Measurements from ENCODE around the gene GPR137B.

GPR137B gene

DNA sequence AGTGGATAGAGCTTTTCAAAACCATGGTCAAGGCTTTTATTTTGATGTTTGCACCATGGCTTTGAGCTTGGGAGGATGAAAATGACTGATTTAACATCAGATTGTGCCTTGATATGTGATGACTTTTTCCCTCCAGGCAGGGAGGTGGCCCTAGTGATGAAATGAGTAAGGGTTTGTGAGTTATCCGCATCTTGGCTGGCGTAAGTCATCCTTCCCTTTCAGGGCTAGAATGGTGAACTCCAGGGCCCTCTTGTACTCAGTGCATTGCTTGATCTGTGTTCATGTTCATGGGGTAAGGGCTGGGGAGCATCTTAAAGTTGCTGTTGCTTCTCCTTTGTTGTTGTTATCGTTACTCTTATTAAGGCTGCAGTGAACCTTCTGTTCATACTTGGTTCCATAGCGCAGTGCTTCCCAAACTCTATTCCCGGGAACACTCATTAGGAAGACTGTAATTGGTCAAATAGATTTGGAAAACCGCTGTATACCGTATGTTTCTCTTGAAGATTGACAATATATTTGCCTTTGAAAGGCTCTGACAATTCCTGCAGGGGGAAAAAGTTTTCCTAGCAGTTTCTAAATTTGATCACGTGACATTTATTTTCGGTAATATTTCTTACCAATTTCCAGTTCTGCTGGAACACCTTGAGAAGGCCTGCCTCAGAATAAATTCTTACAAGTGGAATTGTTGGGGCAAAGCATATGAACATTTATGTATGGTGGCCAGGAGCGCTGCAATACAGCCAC lies 23.1 kb downstream of the GPR137B start:
- no peak overlapping the region for H3K4me3 ChIP-seq (ENCODE audit: low read depth, low read length)
- H3K9me3 ChIP-seq (ENCODE audit: control insufficient read depth, insufficient read depth, low read depth, low read length) = peaks cover 29% of the 10 kb centered on the region
- no peak overlapping the region for H3K27ac ChIP-seq (ENCODE audit: low read depth, low read length)
- H3K27me3 ChIP-seq (ENCODE audit: control insufficient read depth, insufficient read depth, low read length) = no peaks in the 10 kb centered on the region
- no peaks in the 10 kb centered on the region for H3K36me3 ChIP-seq (ENCODE audit: control insufficient read depth, insufficient read depth, low read length)
- no peak overlapping the region for H3K9ac ChIP-seq (ENCODE audit: low read length)
- no peaks in the 10 kb centered on the region for H3K4me1 ChIP-seq (ENCODE audit: control insufficient read depth, insufficient read depth, low read length)

DNA sequence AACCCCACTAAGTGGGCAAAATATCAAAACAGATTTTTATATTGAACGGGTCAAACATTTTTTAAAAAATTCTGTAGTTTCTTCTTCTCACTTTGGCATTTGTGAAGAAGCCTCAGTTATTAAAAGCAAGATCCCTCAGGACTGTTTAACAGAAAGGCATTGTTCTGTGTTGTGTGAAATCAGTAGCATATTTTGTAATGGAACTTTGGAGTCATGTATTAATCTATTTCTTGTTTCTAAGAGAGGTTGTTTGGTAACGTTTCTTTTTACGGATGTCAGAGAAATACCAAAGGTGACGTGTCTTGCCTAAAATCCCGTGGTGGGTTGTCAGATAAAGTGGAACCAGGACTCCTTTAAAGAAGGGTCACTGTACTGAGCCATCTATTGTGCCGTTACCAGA lies 23.7 kb downstream of the GPR137B start:
- Histone ChIP-seq H3K36me3 (ENCODE audit: control insufficient read depth, insufficient read depth, low read length) (no peaks in the 10 kb centered on the region), H3K9ac (ENCODE audit: low read length) (no peak overlapping the region), H3K4me1 (ENCODE audit: control insufficient read depth, insufficient read depth, low read length) (no peaks in the 10 kb centered on the region), H3K27me3 (ENCODE audit: control insufficient read depth, insufficient read depth, low read length) (no peaks in the 10 kb centered on the region), H3K4me3 (ENCODE audit: low read depth, low read length) (no peak overlapping the region), H3K27ac (ENCODE audit: low read depth, low read length) (no peak overlapping the region), H3K9me3 (ENCODE audit: control insufficient read depth, insufficient read depth, low read depth, low read length) (peaks cover 25% of the 10 kb centered on the region)

- Histone ChIP-seq H3K27me3 (ENCODE audit: control insufficient read depth, insufficient read depth, low read length) (no peaks in the 10 kb centered on the region), H3K4me1 (ENCODE audit: control insufficient read depth, insufficient read depth, low read length) (no peaks in the 10 kb centered on the region), H3K4me3 (ENCODE audit: low read depth, low read length) (no peak overlapping the region), H3K9ac (ENCODE audit: low read length) (no peak overlapping the region), H3K36me3 (ENCODE audit: control insufficient read depth, insufficient read depth, low read length) (no peaks in the 10 kb centered on the region), H3K27ac (ENCODE audit: low read depth, low read length) (no peak overlapping the region), H3K9me3 (ENCODE audit: control insufficient read depth, insufficient read depth, low read depth, low read length) (peaks cover 13% of the 10 kb centered on the region)
Measured at GRCh38 chr1:236167154-236167553, 24.8 kb downstream of the GPR137B start.

GRCh38 chr1:236167578-236167977 lies 25.2 kb downstream of the GPR137B start:
- H3K9me3 ChIP-seq (ENCODE audit: control insufficient read depth, insufficient read depth, low read depth, low read length) = peaks cover 9% of the 10 kb centered on the region
- H3K27me3 ChIP-seq (ENCODE audit: control insufficient read depth, insufficient read depth, low read length) = no peaks in the 10 kb centered on the region
- no peak overlapping the region for H3K27ac ChIP-seq (ENCODE audit: low read depth, low read length)
- H3K4me1 ChIP-seq (ENCODE audit: control insufficient read depth, insufficient read depth, low read length) = no peaks in the 10 kb centered on the region
- no peak overlapping the region for H3K4me3 ChIP-seq (ENCODE audit: low read depth, low read length)
- no peak overlapping the region for H3K9ac ChIP-seq (ENCODE audit: low read length)
- no peaks in the 10 kb centered on the region for H3K36me3 ChIP-seq (ENCODE audit: control insufficient read depth, insufficient read depth, low read length)

- no peaks in the 10 kb centered on the region for H3K36me3 ChIP-seq (ENCODE audit: control insufficient read depth, insufficient read depth, low read length)
- H3K27ac ChIP-seq (ENCODE audit: low read depth, low read length) = no peak overlapping the region
- H3K9ac ChIP-seq (ENCODE audit: low read length) = no peak overlapping the region
- no peak overlapping the region for H3K4me3 ChIP-seq (ENCODE audit: low read depth, low read length)
- H3K27me3 ChIP-seq (ENCODE audit: control insufficient read depth, insufficient read depth, low read length) = no peaks in the 10 kb centered on the region
- H3K4me1 ChIP-seq (ENCODE audit: control insufficient read depth, insufficient read depth, low read length) = no peaks in the 10 kb centered on the region; the same call in 1 of the 2 replicates
- peaks cover 6% of the 10 kb centered on the region for H3K9me3 ChIP-seq (ENCODE audit: control insufficient read depth, insufficient read depth, low read depth, low read length)
Measured at GRCh38 chr1:236168716-236169429, 26.5 kb downstream of the GPR137B start.

DNA sequence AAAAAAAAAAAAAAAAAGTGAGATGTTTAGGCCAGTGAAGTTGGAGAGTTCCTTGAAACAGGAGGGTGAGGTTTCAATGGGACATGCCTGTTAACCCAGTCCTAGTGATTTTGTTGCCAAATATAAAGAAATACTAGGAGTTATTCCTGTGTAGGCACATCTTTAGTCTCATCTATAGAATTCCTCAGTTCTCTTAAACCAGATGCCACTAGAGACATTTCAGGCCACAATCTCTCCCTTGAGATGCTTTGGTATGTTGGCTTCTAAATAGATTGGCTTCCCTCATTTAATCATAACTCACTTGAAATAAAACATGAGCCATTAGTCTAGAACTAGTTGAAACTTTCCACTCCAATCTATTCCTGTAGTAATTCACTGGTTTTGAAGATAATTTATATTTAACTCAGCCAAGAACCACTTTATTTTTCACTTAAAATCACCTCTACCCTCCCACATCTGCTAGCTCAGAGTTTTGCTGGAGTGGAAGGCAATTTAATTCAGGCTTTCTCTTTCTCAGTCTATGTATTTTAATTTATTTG lies 29.8 kb downstream of the GPR137B start:
- peaks cover 4% of the 10 kb centered on the region for H3K9me3 ChIP-seq (ENCODE audit: control insufficient read depth, insufficient read depth, low read depth, low read length)
- H3K9ac ChIP-seq (ENCODE audit: low read length) = no peak overlapping the region
- H3K27me3 ChIP-seq (ENCODE audit: control insufficient read depth, insufficient read depth, low read length) = no peaks in the 10 kb centered on the region
- H3K27ac ChIP-seq (ENCODE audit: low read depth, low read length) = no peak overlapping the region
- H3K36me3 ChIP-seq (ENCODE audit: control insufficient read depth, insufficient read depth, low read length) = no peaks in the 10 kb centered on the region
- H3K4me1 ChIP-seq (ENCODE audit: control insufficient read depth, insufficient read depth, low read length) = no peaks in the 10 kb centered on the region; the same call in 1 of the 2 replicates
- H3K4me3 ChIP-seq (ENCODE audit: low read depth, low read length) = no peak overlapping the region

DNA sequence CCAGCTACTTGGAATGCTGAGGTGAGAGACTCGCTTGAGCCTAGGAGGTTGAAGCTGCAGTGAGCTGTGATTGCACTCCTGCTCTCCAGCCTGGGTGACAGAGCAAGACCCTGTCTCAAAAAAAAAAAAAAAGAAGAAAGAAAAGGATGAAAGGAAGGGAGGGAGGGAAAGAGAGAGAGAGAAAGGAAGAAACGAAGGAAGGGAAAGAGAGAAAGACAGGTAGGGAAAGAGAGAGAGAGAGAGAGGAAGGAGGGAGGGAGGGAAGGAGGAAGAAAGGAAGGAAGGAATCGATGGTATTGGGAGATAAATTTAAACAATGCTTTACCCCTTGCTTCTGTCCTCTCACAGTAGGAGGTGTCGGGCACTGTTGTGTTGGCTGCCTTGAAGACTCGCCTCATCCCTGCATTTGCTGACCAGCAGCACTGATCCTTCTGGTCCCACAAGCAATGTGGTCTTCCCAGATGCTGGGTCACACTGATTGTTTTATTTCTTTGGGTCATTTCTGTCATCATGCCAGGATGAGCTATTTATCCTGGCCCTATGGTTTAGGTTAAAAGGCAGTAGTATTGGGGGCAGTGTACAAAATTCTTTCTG lies 30.9 kb downstream of the GPR137B start:
- no peaks in the 10 kb centered on the region for H3K9me3 ChIP-seq (ENCODE audit: control insufficient read depth, insufficient read depth, low read depth, low read length)
- no peaks in the 10 kb centered on the region for H3K36me3 ChIP-seq (ENCODE audit: control insufficient read depth, insufficient read depth, low read length)
- no peak overlapping the region for H3K9ac ChIP-seq (ENCODE audit: low read length)
- no peak overlapping the region for H3K27ac ChIP-seq (ENCODE audit: low read depth, low read length)
- H3K4me1 ChIP-seq (ENCODE audit: control insufficient read depth, insufficient read depth, low read length) = no peaks in the 10 kb centered on the region; the same call in 1 of the 2 replicates
- no peaks in the 10 kb centered on the region for H3K27me3 ChIP-seq (ENCODE audit: control insufficient read depth, insufficient read depth, low read length)
- no peak overlapping the region for H3K4me3 ChIP-seq (ENCODE audit: low read depth, low read length)

GRCh38 chr1:236175642-236176336 lies 33.5 kb downstream of the GPR137B start:
- 0 out of 2 replicates have a peak, but pooled peaks cover 3% of the 10 kb centered on the region for H3K36me3 ChIP-seq (ENCODE audit: control insufficient read depth, insufficient read depth, low read length)
- no peak overlapping the region for H3K27ac ChIP-seq (ENCODE audit: low read depth, low read length)
- no peak overlapping the region for H3K4me3 ChIP-seq (ENCODE audit: low read depth, low read length)
- H3K9ac ChIP-seq (ENCODE audit: low read length) = no peak overlapping the region
- no peaks in the 10 kb centered on the region for H3K27me3 ChIP-seq (ENCODE audit: control insufficient read depth, insufficient read depth, low read length)
- H3K9me3 ChIP-seq (ENCODE audit: control insufficient read depth, insufficient read depth, low read depth, low read length) = no peaks in the 10 kb centered on the region
- H3K4me1 ChIP-seq (ENCODE audit: control insufficient read depth, insufficient read depth, low read length) = no peaks in the 10 kb centered on the region; the same call in 1 of the 2 replicates

- no peaks in the 10 kb centered on the region for H3K9me3 ChIP-seq (ENCODE audit: control insufficient read depth, insufficient read depth, low read depth, low read length)
- H3K27me3 ChIP-seq (ENCODE audit: control insufficient read depth, insufficient read depth, low read length) = no peaks in the 10 kb centered on the region
- no peak overlapping the region for H3K4me3 ChIP-seq (ENCODE audit: low read depth, low read length)
- no peak overlapping the region for H3K27ac ChIP-seq (ENCODE audit: low read depth, low read length)
- no peak overlapping the region for H3K9ac ChIP-seq (ENCODE audit: low read length)
- H3K4me1 ChIP-seq (ENCODE audit: control insufficient read depth, insufficient read depth, low read length) = no peaks in the 10 kb centered on the region; the same call in 1 of the 2 replicates
- H3K36me3 ChIP-seq (ENCODE audit: control insufficient read depth, insufficient read depth, low read length) = 0 out of 2 replicates have a peak, but pooled peaks cover 3% of the 10 kb centered on the region
Measured at GRCh38 chr1:236176337-236177336, 34.3 kb downstream of the GPR137B start.

DNA sequence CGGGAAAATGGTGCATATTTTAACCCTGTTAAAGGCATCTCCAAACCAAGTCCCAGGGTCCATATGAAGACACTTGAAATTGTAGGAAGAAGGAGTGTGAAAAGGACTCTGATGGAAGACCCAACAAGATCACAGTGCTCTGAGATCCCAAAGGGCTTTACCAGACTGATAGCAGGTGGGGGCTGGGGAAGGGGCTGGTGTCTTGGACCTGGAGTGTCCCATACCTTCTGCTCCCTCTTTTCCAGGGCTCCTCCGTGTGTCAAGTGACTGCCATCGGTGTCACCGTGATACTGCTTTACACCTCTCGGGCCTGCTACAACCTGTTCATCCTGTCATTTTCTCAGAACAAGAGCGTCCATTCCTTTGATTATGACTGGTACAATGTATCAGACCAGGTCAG lies 37.3 kb downstream of the GPR137B start:
- no peaks in the 10 kb centered on the region for H3K9me3 ChIP-seq (ENCODE audit: control insufficient read depth, insufficient read depth, low read depth, low read length)
- H3K9ac ChIP-seq (ENCODE audit: low read length) = no peak overlapping the region
- no peak overlapping the region for H3K27ac ChIP-seq (ENCODE audit: low read depth, low read length)
- no peaks in the 10 kb centered on the region for H3K27me3 ChIP-seq (ENCODE audit: control insufficient read depth, insufficient read depth, low read length)
- H3K4me1 ChIP-seq (ENCODE audit: control insufficient read depth, insufficient read depth, low read length) = no peaks in the 10 kb centered on the region
- 0 out of 2 replicates have a peak, but pooled peaks cover 3% of the 10 kb centered on the region for H3K36me3 ChIP-seq (ENCODE audit: control insufficient read depth, insufficient read depth, low read length)
- H3K4me3 ChIP-seq (ENCODE audit: low read depth, low read length) = no peak overlapping the region
